ENCODE data around the gene CNOT6L. TPM values are rescaled to one million over a fixed set of nuclear protein-coding genes. Genes with fewer than 3 reads are reported as not detected.

CNOT6L gene
- total and polyA plus RNA-seq, 2 of the 4 experiments (the other 2 are of a cell fraction) = 3.5 to 21.1 TPM

GRCh38 chr4:77834403-77834802 lies 15.2 kb upstream of the CNOT6L start:
- no peak overlapping the region for H3K56ac ChIP-seq (ENCODE audit: extremely low read depth, insufficient read depth, low read length)
- no peak overlapping the region for H2AFZ ChIP-seq (replicated peaks; ENCODE audit: low read length, poor library complexity)
- H2BK5ac ChIP-seq (ENCODE audit: low read depth, low read length, poor library complexity, severe bottlenecking) = no peak overlapping the region
- H3K9ac ChIP-seq (ENCODE audit: low read depth, low read length) = no peak overlapping the region
- dilution Hi-C loops (cut with HindIII; ENCODE audit: low sequenced_read_pairs, unreplicated experiment) = no loop called here
- WGBS, 2 experiments (ENCODE audit: extremely low coverage in 2 of 2, insufficient read length in 1 of 2) = 50% methylated on average over 1 of the region's 4 CpGs; no CpG with 5 or more reads in 1 of the 2 experiments
- H4K20me1 ChIP-seq (ENCODE audit: insufficient read depth, low read length) = no peaks in the 10 kb centered on the region
- BruUV-seq (replicated peaks) = no TSS peak
- no peak for TF ChIP-seq MAFK (IDR thresholded peaks at IDR 0.05; ENCODE audit: low read depth, low read length)
- TF ChIP-seq CEBPB (IDR thresholded peaks at IDR 0.05; ENCODE audit: low read depth, low read length) = no peak
- TF ChIP-seq RFX5 (IDR thresholded peaks at IDR 0.05; ENCODE audit: low read depth, low read length) = no peak
- TF ChIP-seq USF2 (IDR thresholded peaks at IDR 0.05; ENCODE audit: low read depth, low read length) = no peak
- TF ChIP-seq POLR2A (IDR thresholded peaks at IDR 0.05; ENCODE audit: low read depth, low read length) = no peak
- TF ChIP-seq MAZ (IDR thresholded peaks at IDR 0.05; ENCODE audit: borderline replicate concordance, low read depth, low read length) = no peak
- TF ChIP-seq MXI1 (IDR thresholded peaks at IDR 0.05; ENCODE audit: borderline replicate concordance, low read depth, low read length) = no peak
- no peak for TF ChIP-seq CHD1 (IDR thresholded peaks at IDR 0.05; ENCODE audit: low read depth, low read length)
- no peak for TF ChIP-seq ELK1 (IDR thresholded peaks at IDR 0.05; ENCODE audit: borderline replicate concordance, low read depth, low read length)
- no peak for TF ChIP-seq RAD21 (IDR thresholded peaks at IDR 0.05; ENCODE audit: low read length)
- no peak for TF ChIP-seq FOS (IDR thresholded peaks at IDR 0.05; ENCODE audit: low read depth, low read length)
- TF ChIP-seq SMC3 (IDR thresholded peaks at IDR 0.05; ENCODE audit: low read depth, low read length) = no peak
- TF ChIP-seq BHLHE40 (IDR thresholded peaks at IDR 0.05; ENCODE audit: low read depth, low read length) = no peak
- TF ChIP-seq CTCF (conservative IDR thresholded peaks at IDR 0.05; ENCODE audit: low read depth, low read length) = no peak
- no peak for TF ChIP-seq RCOR1 (IDR thresholded peaks at IDR 0.05; ENCODE audit: insufficient replicate concordance, low read length)
- TF ChIP-seq NFE2L2 (IDR thresholded peaks at IDR 0.05; ENCODE audit: low read depth, low read length) = no peak
- H3K4me2 ChIP-seq (ENCODE audit: low read depth, low read length) = no peak overlapping the region
- no peak overlapping the region for H3K23ac ChIP-seq (ENCODE audit: low read depth, low read length)
- H3K9me1 ChIP-seq (ENCODE audit: insufficient read depth, low read length) = no peaks in the 10 kb centered on the region
- no peaks in the 10 kb centered on the region for H3K9me3 ChIP-seq (ENCODE audit: control insufficient read depth, insufficient read depth, low read length)
- H2AK5ac ChIP-seq (ENCODE audit: low read depth, low read length) = no peak overlapping the region
- H2AK9ac ChIP-seq (replicated peaks; ENCODE audit: low read depth, low read length, poor library complexity) = no peak overlapping the region
- CTCF ChIA-PET = no interaction called here
- no peaks in the 10 kb centered on the region for H3K36me3 ChIP-seq (ENCODE audit: control insufficient read depth, insufficient read depth, low read length)
- H4K91ac ChIP-seq (ENCODE audit: insufficient read depth, low read depth, low read length) = no peak overlapping the region
- peaks cover 2% of the 10 kb centered on the region for H3K27me3 ChIP-seq (ENCODE audit: control insufficient read depth, insufficient read depth, low read length)
- POLR2A ChIA-PET (ENCODE audit: unreplicated experiment) = no interaction called here
- H2BK20ac ChIP-seq (ENCODE audit: low read depth, low read length) = no peak overlapping the region
- no peaks in the 10 kb centered on the region for H3K79me1 ChIP-seq (ENCODE audit: low read depth in 1 of 2, low read length in 2 of 2)
- no peak overlapping the region for H3K27ac ChIP-seq (ENCODE audit: insufficient read depth, low read length)
- intact Hi-C loops (cut with micrococcal nuclease) = no loop called here
- H3K4me3 ChIP-seq (ENCODE audit: insufficient read depth, low read depth, low read length) = no peak overlapping the region
- H3K18ac ChIP-seq (ENCODE audit: low read depth, low read length) = no peak overlapping the region
- no peak overlapping the region for H2BK120ac ChIP-seq (ENCODE audit: low read depth, low read length)
- DNase-seq (no peak), ATAC-seq (ENCODE audit: low read depth) (no peak)
- no peak overlapping the region for H3K14ac ChIP-seq (replicated peaks; ENCODE audit: low read depth, low read length)
- no peak overlapping the region for H4K5ac ChIP-seq (ENCODE audit: low read depth, low read length)
- no peak overlapping the region for H3K4ac ChIP-seq (ENCODE audit: low read depth, low read length)
- no peak overlapping the region for H4K8ac ChIP-seq (ENCODE audit: low read depth in 2 of 2, low read length in 2 of 2)
- in situ Hi-C loops (cut with MboI; ENCODE audit: low sequenced_read_pairs) = no loop called here
- no peak overlapping the region for H2BK15ac ChIP-seq (ENCODE audit: low read depth, low read length)
- H3K4me1 ChIP-seq (ENCODE audit: control insufficient read depth, insufficient read depth, low read length) = no peaks in the 10 kb centered on the region
